ENCODE data around the gene C10orf105.

The C10orf105 gene

GRCh38 chr10:71696628-71697326 is 22.8 kb downstream of the C10orf105 start:
- no peak for FAIRE-seq

GRCh38 chr10:71695502-71696476 is 23.8 kb downstream of the C10orf105 start:
- no peak for FAIRE-seq

- no peak for FAIRE-seq
These were observed 25.0 kb downstream of the C10orf105 start for GRCh38 chr10:71694567-71694968.

GRCh38 chr10:71694039-71694501 is 25.5 kb downstream of the C10orf105 start:
- FAIRE-seq, result no peak

DNA sequence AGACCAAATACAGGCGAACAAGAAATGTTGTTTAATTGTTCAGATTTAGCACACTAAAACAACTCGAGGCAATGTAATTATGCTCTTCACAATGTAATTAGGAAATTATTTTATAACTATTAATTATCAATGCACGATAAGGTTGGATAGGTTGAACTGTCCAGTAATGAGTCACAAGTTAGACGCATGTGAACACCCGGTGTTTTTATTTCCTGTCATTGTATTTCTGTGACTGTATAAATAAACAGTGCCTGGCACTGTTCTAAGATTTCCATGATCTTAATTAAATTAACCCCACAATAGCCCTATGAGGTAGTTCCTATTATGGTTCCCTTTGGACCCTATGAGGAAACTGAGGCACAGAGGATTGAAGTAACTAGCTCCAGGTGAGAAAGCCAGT is 26.2 kb downstream of the C10orf105 start:
- FAIRE-seq, result no peak

GRCh38 chr10:71692598-71693306 is 26.8 kb downstream of the C10orf105 start:
- FAIRE-seq, result no peak

DNA sequence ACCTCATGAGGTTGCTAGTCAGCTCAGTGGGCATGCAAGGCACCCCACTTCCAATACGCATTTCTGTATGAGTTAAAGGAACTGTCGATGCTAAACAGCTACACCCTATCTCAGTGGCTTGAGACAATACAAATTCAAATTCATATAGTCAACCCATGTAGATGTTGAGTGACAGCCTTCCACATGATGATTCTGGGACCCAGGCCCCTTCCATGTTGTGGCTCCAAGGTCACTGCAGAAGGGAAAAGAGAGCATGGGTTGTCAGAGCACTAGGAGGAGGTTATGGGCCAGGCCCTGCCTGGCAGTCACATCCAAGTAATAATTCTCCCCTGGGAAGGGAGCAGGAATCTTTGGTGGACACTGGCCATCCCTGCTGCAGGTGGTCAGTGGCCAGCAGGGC is 28.2 kb downstream of the C10orf105 start:
- no peak for FAIRE-seq

DNA sequence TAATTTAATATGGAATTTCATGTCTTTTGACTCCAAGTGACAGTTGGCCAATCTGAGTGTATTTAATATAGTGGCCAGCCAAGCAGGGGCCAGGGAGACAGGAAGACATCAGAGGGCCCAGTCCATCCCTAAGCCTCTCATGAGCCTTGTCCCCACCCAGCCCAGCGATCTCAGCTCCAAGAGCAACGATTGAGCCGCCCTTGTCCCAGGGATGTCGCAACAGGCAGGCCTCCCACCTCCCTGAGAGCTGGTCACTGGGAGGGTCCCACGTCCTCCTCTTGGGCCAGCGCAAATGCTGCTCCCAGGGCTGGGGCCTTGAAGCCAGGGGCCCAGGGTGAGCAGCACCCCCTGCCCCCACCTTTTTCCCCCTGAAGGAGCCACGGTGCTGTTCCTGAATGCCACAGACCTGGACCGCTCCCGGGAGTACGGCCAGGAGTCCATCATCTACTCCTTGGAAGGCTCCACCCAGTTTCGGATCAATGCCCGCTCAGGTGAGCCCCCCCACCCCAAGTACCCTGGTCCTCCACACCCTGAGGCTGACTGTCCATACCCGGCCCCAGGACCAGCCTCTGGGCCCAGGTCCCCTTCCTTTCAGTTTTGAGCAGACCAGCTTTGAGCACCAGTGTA is 29.4 kb downstream of the C10orf105 start:
- no peak for FAIRE-seq

- FAIRE-seq, result no peak
These were observed 31.3 kb downstream of the C10orf105 start for GRCh38 chr10:71688256-71688655.

GRCh38 chr10:71687480-71687879 is 32.1 kb downstream of the C10orf105 start:
- FAIRE-seq, result no peak

- FAIRE-seq, result no peak
These were observed 32.5 kb downstream of the C10orf105 start for GRCh38 chr10:71687077-71687476.

DNA sequence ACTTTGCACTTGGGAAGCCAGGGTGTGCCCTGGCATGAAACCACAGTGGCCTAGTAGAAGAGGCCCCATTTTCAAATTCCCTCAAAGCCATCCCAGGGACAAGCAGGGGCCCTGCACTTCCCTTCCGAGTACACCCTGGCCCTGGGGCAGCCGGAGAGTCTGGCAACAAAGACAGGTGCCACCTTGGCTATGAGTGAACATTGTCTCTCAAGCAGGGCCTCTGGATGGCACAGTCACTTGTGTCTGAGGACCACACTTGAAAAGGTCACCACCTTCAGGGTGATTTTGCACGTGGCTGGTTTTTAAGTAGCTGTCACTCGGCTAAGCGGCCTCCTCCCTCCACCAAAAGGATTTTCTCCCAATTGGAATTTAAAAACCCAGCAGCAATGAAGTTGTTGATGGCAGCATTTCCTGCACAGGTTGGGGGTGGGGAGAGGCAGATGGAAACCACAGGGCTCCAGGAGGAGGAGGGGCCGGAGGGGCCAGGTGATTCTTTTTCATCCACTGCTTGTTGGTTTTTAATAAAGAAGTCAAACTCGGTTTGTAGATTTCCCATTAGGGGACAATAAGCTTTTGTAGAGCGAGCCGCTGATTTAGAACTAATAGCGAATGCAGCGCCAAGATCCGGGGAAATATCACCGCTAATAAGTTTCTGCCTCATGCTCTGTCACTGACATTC is 33.9 kb downstream of the C10orf105 start:
- FAIRE-seq, result no peak

- FAIRE-seq, result no peak
These were observed 35.0 kb downstream of the C10orf105 start for GRCh38 chr10:71684356-71685173.

- FAIRE-seq, result no peak
These were observed 36.3 kb downstream of the C10orf105 start for GRCh38 chr10:71683301-71683700.

- FAIRE-seq, result no peak
These were observed 37.6 kb downstream of the C10orf105 start for GRCh38 chr10:71681977-71682376.

GRCh38 chr10:71679425-71679824 is 40.2 kb downstream of the C10orf105 start:
- no peak for FAIRE-seq

GRCh38 chr10:71678057-71678805 is 41.3 kb downstream of the C10orf105 start:
- FAIRE-seq, result no peak

- no peak for FAIRE-seq
These were observed 42.3 kb downstream of the C10orf105 start for GRCh38 chr10:71677261-71677660.

DNA sequence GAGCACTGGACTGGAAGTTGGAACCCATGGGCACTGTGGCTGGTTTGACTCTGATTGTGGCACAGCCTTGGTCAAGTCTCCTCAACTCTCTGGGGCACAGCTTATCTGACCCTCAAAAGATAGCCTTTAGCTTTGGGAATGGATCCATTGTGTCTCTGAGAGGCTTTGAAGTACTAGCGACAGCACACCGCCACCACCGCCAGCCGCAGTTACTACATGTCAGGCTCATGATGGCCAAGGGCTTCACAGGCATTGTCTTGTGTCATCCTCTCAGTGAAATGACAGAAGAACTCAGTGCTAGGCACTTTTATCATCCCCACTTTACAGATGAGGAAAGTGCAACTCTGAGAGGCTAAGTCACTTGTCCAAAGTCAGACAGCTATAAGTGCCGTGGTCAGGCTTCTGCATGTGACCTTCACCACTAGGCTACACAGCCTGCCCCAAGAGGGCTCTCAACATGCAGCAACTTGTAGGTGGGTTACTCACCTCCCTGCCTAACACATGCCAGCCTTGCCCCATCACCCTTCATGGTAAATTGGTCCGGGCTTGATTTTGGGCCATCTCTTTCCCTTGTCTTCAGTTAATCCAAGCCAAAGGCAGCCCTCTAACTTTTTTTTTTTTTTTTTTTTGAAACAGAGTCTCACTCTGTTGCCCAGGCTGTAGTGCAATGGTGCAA is 44.1 kb downstream of the C10orf105 start:
- no peak for FAIRE-seq

All from colon (tissue), 2 donors.